Activated T-cell treated with anti-CD3 and anti-CD28 coated beads, Interleukin-2, amount 50 U/mL, for 72 hours (primary cell): ENCODE data around the gene GRIK3. TPM values are rescaled to one million over a fixed set of nuclear protein-coding genes. Genes with fewer than 3 reads are reported as not detected.

Source experiments
- ATAC-seq, 2 donors: fragments of 150-1000 bp; cut with Tn5 transposase; replicated peaks in 1 of 2; 2 replicates each; pipeline ENCODE4 v1.10.0; 2021; ENCODE audit warnings: moderate library complexity in 2 of 2, mild to moderate bottlenecking in 1 of 2
- DNase-seq, 2 donors: peaks; one replicate each; pipeline ENCODE4 v3.0.0; 2021 to 2022; ENCODE audit warnings: mixed read lengths in 1 of 2
- H3K27ac Mint-ChIP-seq: one replicate; pipeline ENCODE4 v1.8.0; 2022; ENCODE audit warnings: mild to moderate bottlenecking, moderate library complexity, mixed read lengths
- H3K27me3 Mint-ChIP-seq: one replicate; pipeline ENCODE4 v1.8.0; 2022; ENCODE audit warnings: low read depth, mixed read lengths
- H3K36me3 Mint-ChIP-seq, 2 donors: one replicate each; pipeline ENCODE4 v1.8.0; 2022; ENCODE audit warnings: mixed read lengths in 2 of 2, mild to moderate bottlenecking in 1 of 2; ENCODE audit not compliant: insufficient read depth in 2 of 2
- H3K4me1 Mint-ChIP-seq: one replicate; pipeline ENCODE4 v1.8.0; 2022; ENCODE audit warnings: low read depth, mixed read lengths
- H3K4me3 Mint-ChIP-seq, 2 donors: one replicate each; pipeline ENCODE4 v1.8.0; 2022; ENCODE audit warnings: mild to moderate bottlenecking in 2 of 2, mixed read lengths in 2 of 2, moderate library complexity in 2 of 2
- H3K9me3 Mint-ChIP-seq, 2 donors: one replicate each; pipeline ENCODE4 v1.8.0; 2022; ENCODE audit warnings: mixed read lengths in 2 of 2
- total RNA-seq, 2 donors: library from RNA; stranded (reverse); gene quantifications; one replicate each; pipeline ENCODE4 v1.2.3, GENCODE V29; 2022

GRIK3 gene
- total RNA-seq, 2 donors from 2014 or later, result not detected

DNA sequence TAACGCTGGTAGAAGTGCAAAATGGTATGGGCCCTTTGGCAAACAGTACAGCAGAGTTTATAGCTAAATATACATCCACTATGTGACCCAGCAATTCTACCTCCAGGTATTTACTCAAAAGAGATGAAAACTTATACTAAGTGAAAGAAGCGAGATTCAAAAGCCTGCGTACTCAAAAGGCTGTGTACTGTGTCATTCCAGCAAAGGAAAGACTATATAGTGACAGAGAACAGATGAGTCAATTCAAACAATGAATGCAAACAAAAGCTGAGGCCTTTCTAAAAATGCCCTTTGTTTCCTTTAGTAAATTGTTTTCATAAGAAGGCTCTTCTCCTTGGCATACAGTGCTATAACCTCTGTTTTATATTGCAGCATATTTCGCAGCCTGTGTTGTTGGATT is 282.8 kb downstream of the GRIK3 start:
- no peaks in the 10 kb centered on the region for H3K36me3 Mint-ChIP-seq
- DNase-seq, result no peak
- H3K27me3 Mint-ChIP-seq, result peaks cover 19% of the 10 kb centered on the region
- H3K4me1 Mint-ChIP-seq, result no peaks in the 10 kb centered on the region
- H3K4me3 Mint-ChIP-seq, result no peak overlapping the region
- no peak overlapping the region for H3K27ac Mint-ChIP-seq
- ATAC-seq, result no peak
- no peaks in the 10 kb centered on the region for H3K9me3 Mint-ChIP-seq

DNA sequence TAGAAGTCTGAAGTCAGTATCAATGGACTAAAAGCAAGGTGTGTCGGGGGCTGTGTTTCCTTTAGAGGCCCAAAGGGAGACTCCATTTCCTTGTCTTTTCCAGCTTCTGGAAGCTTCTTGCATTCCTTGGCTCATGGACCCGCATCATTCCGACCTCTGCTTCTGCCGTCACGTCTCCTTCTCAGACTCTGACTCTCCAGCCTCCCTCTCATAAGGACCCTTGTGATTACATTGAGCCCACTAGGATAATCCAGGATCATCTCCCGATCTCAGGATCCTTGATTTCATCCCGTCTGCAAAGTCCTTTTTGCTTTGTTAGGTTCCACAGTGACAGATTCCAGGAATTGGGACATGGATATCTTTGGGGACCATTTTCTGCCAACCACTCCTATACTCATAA is 285.8 kb downstream of the GRIK3 start:
- no peaks in the 10 kb centered on the region for H3K36me3 Mint-ChIP-seq
- DNase-seq (no peak), ATAC-seq (no peak)
- H3K27me3 Mint-ChIP-seq, result peaks cover 8% of the 10 kb centered on the region
- H3K4me1 Mint-ChIP-seq, result no peaks in the 10 kb centered on the region
- H3K9me3 Mint-ChIP-seq, result no peaks in the 10 kb centered on the region
- no peak overlapping the region for H3K27ac Mint-ChIP-seq
- no peak overlapping the region for H3K4me3 Mint-ChIP-seq
